Ramos (cell line): Measurements from ENCODE around the gene SRGAP1.
"Not testable (repeated sequence)": the region's sequence is repeated elsewhere in the genome, so short reads cannot be mapped to it uniquely, and the experiment has no call there.

ENCODE experiments used
- in situ Hi-C: fragments of 300-500 bp; cut with MboI; formaldehyde crosslinking; loops from one replicate; pipeline ENCODE4 v1.14.3; 2022; ENCODE audit warnings: low sequenced_read_pairs; ENCODE audit not compliant: unreplicated experiment

Gene SRGAP1

DNA sequence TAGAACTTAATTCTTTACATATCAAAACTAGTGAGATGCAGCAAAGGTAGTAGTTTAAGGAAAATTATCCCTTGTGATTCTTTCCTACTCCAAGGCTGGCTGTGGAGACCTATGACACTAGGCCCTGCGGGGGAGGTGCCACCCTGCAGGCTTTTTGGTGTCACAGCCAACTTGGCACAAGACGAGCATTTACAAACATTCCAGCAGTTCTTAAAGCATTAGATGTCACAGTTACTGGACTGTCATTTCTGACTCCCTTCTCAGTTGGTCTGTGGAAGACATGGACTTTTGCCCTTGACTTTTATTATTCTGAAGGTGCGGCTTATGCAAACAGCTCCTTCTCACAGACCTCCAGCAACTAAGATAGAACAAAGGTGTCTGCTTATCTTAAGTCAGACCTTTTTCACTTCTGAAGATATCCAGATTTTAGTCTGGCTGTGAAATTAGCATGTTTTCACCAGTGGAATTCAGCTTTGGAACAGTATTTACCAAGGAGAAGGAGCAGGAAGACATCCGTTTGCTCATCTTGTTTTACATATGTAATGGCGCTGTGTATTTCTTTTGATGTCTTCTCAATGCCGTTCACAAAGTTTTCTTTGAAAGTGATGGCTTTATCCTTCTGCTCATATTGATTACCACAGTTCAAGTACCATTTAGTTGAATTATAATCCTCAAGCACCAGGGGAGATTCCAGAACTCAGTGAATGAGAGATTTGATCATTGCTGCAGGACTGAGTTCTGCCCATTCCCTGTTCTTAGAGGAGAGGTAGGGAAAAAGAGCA lies 17.9 kb downstream of the SRGAP1 start:
- in situ Hi-C loops, result no loop called here

DNA sequence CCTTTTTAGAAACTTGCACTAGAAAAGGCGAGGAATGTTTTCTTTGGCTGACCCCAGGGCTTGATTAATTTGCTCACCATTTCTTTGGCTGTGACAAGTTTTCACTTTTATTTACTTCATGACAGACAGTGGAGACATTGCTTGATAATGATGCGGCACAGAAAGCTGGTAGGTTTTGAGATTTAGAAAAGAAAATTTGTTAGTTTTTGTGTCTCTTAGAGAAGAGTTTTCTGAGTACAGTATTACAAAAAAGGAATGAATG lies 18.4 kb downstream of the SRGAP1 start:
- in situ Hi-C loops, result no loop called here

DNA sequence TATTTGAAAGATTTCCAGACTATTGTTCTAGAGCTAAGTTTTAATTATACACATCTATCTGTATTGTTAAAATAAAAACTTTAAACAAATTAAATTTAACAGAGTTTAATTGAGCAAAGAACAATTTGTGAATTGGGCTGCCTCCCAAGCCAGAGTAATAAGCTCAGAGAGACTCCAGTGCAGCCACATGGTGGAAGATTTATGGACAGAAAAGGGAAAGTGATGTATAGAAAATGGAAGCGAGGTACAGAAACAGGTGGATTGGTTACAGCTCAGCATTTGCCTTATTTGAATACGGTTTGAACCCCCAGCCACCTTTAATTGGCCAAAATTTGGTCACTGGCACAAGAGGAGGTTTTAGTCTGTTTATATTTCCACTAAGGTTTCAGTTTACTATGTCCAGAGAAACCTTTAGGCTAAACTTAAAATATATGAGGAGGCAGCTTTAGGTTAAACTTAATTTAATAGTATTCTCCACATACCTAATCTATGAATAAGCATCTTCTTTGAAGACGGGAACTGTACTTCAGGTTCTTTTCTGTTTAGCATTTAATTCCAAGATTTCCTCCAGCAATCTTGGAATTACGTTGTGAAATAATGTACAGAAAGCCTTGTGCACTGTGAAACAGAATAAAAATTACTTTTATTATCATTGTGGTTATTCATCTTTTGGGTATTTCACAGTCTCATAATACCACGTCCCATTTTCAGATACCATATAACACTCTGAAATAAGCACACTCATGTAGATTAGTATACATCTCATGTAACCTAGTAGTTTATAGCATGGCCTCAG lies 19.4 kb downstream of the SRGAP1 start:
- in situ Hi-C loops, result no loop called here

DNA sequence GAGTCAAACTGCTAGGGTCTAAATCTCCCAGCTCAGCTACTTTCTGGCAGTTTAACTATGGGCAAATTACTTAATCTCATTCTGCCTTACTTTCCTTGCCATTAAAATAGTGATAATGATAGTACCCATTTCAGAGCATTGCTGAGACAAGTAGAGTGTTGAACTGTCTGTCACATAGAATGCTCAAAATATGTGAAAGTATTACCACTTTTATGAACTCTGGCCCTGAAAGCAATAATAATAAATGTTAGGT lies 19.9 kb downstream of the SRGAP1 start:
- in situ Hi-C loops, result no loop called here

DNA sequence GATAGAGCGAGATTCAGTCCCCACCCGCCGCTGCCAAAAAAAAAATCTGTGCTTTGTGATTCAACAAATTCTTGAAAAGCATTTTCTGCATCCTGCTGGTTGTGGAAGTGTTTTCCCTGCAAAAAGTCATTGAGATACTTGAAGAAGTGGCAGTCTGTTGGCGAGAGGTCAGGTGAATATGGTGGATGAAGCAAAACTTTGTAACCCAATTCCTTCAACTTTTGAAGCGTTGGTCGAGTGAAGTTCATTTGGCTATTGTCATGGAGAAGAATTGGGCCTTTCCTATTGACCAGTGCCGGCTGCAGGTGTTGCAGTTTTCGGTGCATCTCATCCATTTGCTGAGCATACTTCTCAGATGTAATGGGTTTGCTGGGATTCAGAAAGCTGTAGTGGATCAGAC lies 20.9 kb downstream of the SRGAP1 start:
- in situ Hi-C loops, result no loop called here

DNA sequence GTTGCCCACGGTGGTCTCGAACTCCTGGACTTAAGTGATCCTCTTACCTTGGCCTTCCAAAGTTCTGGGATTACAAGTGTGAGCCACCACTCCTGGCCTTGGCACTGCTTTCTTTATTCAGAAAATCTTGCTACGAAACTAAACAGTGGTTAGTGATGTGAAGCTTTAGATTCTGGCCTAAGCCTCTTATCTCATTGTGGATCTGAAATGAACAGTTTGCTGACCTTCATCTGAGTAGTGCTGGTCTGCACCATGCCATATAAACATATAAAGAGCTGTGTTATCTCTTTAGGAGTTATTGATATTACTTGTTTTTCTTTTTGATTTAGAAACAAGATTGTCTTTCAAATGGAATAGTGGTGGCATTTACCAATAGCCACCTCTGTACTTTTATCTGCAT lies 22.6 kb downstream of the SRGAP1 start:
- in situ Hi-C loops, result no loop called here

DNA sequence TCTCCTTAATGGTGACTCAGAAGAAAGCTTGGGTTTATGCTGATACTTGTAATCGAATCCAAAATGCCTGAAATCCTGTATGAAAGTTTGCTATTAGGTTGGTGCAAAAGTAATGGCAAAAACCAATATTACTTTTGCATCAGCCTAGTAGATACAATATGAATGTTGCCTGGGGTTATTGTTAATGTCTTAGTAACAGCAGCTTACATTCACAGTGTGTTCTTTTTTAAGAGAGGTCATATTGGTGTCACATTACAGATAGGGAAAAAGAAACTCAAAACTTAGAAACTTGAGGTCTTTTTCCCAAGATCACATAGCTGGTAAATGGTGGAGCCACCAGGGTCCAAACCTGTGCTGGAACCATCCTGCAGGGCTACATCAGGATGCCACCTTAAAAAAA lies 25.2 kb downstream of the SRGAP1 start:
- in situ Hi-C loops, result no loop called here

DNA sequence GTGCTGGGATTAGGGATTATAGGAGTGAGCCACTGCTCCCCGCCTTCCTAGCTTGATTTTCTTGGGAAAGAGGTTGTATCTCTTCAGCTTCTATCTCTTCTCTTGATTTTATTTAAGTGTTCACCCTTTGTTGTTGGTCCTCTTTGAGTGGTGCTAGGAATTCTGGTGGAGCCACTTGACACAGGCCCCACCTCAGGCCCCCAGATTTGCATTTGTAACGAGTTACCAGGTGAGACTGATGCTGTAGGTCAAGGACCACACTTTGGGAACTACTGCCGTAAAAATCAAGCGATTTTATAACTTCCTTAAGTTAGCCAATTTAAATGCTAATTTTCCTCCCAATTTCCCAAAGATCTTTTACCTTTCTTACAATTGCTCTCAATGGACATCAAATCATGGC lies 26.3 kb downstream of the SRGAP1 start:
- in situ Hi-C loops, result no loop called here

DNA sequence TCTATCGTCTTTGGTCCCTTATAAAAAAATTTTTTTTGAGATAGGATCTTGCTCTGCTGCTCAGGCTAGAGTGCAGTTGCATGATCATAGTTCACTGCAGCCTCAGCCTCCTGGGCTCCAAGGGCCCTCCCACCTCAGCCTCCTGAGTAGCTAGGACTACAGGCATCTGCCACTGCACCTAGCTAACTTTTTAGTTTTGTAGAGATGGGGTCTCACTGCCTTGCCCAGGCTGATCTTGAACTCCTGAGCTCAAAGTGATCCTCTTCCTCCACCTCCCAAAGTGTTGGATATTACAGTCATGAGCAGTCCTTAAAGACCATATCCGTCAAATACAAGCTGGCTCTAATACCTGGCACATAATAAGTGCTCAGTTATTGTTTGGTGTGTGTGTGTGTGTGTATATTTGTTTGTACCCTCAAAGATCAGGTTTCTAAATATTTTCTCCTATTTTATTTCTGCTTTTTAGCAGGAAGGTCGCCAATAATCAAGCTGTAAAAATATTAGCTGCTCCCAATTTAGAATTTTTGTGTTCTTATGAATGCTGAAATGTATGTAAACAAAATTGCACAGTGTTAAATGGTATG lies 30.5 kb downstream of the SRGAP1 start:
- in situ Hi-C loops, result no loop called here

DNA sequence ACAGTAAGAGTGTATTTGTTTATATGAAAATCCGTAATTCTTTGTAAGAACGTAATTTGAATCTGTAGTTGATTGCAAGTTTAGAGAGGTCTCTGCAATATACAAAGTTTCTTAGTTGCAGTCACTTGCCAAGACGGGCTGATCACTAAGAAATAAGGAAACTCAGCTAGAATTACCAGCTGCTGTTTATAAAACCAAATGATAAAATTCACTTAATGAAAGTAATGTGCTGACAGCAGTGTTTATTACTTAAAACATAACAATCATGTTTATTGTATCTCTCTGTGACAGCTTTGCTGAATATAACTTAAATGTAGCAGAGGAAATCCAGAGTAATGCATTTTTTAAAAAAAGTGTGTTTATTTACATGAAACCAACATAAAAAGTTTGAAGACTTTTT lies 31.2 kb downstream of the SRGAP1 start:
- in situ Hi-C loops, result no loop called here

DNA sequence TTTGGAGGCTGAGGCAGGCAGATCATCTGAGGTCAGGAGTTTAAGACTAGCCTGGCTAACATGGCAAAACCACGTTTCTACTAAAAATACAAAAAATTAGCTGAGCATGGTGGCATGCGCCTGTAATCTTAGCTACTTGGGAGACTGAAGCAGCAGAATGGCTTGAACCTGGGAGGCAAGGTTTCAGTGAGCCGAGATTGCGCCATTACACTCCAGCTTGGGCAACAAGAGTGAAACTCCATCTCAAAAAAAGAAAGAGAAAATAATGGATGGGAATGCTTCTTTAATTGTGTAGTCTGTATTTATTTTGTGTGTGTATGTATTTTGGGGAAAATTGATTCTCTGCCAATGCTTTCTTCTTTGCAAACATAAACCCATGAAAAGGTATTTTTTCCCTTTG lies 32.5 kb downstream of the SRGAP1 start:
- in situ Hi-C loops, result no loop called here

DNA sequence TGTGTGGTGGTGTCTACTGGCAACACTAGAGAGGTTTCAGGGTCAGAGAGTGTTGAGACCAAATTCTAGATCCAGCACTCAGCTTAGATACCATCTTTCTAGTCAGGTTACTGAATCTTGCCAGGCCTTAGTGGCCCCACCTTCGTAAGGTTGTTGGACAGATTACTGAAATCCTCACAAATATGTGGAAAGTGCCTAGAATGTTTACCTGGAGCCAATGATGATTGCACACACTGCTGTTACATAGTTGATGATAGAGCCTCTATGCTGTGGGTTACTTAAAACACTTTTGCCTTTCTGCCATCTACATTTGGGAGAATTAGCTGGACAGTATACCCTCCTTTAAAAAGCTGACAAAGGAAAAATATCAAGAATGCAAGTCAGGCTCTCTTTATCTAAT lies 33.2 kb downstream of the SRGAP1 start:
- in situ Hi-C loops, result no loop called here

DNA sequence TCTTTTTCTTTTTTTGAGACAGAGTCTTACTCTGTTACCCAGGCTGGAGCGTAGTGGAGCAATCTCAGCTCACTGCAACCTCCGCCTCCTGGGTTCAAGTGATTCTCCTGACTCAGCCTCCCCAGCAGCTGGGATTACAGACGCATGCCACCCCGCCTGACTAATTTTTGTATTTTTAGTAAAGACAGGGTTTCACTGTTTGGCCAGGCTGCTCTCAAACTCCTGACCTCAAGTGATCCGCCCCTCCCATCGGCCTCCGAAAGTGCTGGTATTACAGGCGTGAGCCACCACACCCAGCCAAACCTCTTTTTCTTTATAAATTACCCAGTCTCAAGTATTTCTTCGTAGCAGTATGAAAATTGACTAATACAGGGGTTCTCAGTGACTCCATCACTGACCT lies 35.7 kb downstream of the SRGAP1 start:
- in situ Hi-C loops, result not testable (repeated sequence)

DNA sequence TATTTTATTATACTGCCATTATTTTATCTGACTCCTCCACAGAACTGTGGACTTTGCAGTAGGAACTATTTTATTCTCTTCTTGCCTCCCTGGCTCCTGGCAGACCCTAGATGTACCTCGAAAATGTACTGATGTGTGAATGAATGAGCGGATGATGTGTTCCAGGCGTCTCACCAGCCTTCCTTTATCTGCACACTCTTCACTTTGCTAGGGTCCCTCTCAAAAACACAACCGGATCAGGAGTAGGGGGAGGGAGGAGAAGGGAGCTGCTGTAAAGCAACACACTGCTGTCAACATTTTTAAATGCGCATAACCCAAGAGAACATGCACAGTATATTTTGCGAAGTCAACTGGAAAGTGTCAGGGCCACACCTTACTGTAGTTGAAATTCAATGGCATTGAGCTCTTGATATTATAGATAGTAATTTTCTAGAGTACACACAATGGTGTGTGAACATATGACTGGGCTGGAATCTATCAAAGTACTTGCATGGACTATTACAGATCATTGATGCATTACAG lies 36.3 kb downstream of the SRGAP1 start:
- in situ Hi-C loops, result no loop called here

DNA sequence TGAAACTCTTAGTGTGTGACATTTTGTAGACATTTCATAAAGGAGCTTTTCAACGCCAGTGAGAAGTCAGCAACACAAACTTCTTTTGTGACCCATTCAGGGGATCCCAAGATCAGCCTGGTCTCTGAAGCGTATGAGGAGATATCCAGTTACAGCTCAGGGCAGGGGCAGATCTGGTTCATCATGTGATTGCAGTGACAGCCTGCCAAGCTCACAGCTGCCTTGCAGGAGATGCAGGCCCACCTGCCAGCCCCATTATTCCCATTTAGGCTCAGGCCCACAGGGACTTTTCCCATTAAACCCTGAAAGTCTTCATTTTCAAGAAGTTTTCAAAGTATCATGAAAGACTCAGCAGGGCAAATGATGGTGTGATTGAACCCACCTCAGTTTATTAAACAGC lies 38.3 kb downstream of the SRGAP1 start:
- in situ Hi-C loops, result no loop called here

DNA sequence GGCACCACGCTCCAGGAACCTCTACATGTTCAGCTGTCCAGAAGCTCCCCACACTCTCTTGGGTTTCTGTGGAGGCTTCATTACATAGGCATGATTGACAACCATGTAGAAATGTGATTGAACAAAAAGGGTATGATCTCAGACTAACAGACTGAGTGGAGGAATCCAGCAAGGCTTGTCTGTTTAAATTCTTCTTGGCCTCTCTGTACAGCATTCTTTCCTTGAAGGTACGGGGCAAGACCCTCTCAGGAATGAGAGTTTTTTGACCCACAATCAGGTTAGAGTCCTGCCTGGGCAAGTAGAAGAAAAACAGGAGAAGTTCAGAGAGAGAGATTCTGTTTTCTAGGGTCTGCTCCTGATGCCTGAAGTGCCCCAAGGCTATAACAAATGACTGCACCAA lies 40.9 kb downstream of the SRGAP1 start:
- in situ Hi-C loops, result no loop called here

DNA sequence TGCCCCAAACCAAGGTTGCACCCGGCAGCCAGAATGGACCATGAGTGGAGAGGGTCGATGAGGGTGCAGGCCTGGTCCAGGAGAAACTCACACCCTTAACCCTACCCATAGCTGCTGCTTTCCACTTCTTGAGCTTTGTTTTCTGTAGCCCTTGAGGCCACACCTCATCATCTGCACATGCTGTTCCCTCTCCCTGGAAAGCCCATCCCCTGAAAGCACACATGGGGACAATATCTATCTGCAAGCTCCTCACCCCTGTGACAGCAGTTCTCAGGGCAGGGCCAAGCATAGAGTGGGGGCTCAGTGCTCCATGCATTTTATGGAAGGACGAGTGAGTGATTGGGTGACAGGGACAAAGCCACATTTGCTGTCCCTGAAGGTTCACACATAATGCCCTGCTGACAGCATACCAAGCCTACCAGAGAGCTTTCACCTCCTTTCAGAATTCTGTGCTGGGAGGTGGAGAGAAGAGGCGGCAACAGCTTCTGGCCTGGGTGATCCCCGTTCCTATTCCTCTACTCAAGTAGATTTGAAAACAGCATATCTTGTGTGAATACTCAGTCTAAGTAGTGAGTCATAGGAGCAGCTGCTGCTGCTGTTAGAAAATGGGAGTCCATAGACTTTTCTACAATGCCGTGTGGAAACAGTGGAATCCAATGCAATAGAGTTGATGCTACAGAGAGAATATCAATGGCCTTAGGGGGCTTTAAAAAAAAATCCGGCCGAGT lies 44.6 kb downstream of the SRGAP1 start:
- in situ Hi-C loops, result no loop called here

DNA sequence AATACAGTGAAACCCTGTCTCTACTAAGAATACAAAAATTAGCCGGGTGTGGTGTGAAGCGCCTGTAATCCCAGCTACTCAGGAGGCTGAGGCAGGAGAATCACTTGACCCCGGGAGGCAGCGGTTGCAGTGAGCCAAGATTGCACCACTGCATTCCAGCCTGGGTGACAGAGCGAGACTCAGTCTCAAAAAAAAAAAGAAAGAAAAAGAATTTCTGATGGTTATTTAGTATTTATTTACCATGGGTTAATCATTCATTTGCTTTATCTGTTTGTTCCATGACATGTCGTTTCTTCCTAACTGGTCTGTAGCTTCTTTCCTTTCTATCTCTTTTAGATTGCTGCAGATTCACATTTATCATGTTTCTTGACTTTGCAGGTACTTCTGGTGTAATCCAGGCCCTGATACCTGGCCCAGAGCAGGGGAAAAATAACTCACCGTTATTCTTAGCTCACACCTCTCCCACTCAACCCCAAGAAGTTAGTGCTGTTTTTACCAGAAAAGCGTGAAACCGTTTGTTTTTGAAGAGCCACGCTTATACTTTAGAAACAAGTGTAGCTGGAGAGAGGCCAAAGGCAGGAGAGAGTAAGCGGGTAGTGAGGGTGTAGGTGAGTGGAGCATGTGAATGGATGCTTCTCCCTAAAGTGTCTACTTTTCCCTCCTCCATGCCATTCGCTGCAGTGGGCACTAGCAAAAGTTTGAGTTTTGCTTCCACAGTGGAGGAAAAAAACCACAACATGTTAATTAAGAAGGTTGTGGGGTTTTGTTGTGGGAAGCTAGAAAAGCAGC lies 45.4 kb downstream of the SRGAP1 start:
- in situ Hi-C loops, result no loop called here

DNA sequence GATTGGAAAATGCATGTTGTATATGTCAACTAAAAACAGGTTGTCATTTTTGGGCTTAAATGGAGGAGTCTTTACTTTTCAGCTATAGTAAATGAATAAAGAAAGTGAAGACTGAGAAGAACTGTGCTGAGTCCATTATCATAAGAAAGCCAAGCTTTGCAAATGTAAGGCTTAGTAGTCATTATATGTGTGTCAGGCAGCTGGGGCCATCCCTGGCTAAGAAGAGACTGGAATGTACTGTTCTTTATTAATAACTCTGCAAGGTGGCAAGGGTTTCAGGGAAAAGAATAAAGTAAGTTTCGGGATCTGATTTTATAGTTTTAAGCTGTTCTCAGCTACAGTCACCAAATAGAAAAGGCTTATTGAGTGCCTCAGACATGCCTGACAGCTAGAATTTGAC lies 48.7 kb downstream of the SRGAP1 start:
- in situ Hi-C loops, result no loop called here

DNA sequence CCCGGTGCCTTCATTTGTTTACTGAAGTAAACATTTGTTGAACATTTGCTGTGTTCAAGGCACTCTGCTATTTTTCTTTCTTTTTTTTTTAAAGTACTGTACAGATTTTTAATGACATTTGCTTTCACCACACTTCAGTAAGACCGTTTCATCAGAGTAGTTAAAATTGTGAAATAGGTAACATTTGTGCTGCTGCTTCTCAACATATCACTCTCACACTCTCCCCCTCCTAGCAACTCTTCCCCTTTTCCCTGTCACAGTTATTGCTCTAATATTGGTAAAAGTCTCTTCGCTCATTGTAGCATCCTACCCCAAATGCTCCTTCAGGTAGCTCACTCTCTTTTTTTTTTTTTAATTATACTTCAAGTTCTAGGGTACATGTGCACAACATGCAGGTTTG lies 49.6 kb downstream of the SRGAP1 start:
- in situ Hi-C loops, result no loop called here
